ENCODE results near the gene TSPO. TPM values are rescaled to one million over a fixed set of nuclear protein-coding genes. Genes with fewer than 3 reads are reported as not detected.

Gene TSPO
- total RNA-seq, 1 donor from 2014 or later: 1.6 TPM

DNA sequence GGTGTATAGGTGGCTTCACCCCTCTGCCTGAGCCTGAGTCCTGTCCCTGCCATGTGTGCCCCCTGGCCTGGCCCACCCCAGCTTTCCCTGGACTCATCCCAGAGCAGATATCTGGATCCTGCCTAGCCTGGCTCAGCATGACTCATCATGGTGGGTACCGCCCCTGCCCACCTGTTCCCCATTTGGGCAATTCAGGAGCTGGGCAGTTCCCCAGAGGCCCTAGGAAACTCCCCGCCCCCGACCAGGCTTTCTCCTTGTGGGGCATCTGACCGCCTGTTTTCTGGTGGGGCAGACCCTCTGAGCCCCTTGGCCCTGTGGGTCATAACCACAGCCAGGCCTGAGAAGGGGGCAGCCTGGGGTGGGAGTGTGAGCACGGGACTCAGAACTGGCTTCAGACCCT lies 4.4 kb downstream of the TSPO start:
- H2AFZ ChIP-seq (replicated peaks): no peak overlapping the region
- no peak overlapping the region for H3K27ac ChIP-seq
- H3K36me3 Mint-ChIP-seq: no peaks in the 10 kb centered on the region
- H3K27me3 ChIP-seq: peaks cover 24% of the 10 kb centered on the region
- no peaks in the 10 kb centered on the region for H4K20me1 ChIP-seq (ENCODE audit: low read depth)
- H3K36me3 ChIP-seq: no peaks in the 10 kb centered on the region
- TF ChIP-seq EZH2phosphoT487 (IDR thresholded peaks at IDR 0.05) (no peak), EZH2 (IDR thresholded peaks at IDR 0.05) (no peak)
- TF ChIP-seq, protein P1, sequence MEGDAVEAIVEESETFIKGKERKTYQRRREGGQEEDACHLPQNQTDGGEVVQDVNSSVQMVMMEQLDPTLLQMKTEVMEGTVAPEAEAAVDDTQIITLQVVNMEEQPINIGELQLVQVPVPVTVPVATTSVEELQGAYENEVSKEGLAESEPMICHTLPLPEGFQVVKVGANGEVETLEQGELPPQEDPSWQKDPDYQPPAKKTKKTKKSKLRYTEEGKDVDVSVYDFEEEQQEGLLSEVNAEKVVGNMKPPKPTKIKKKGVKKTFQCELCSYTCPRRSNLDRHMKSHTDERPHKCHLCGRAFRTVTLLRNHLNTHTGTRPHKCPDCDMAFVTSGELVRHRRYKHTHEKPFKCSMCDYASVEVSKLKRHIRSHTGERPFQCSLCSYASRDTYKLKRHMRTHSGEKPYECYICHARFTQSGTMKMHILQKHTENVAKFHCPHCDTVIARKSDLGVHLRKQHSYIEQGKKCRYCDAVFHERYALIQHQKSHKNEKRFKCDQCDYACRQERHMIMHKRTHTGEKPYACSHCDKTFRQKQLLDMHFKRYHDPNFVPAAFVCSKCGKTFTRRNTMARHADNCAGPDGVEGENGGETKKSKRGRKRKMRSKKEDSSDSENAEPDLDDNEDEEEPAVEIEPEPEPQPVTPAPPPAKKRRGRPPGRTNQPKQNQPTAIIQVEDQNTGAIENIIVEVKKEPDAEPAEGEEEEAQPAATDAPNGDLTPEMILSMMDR (IDR thresholded peaks at IDR 0.05): no peak
- H3K9ac ChIP-seq: no peak overlapping the region
- H3F3A ChIP-seq (ENCODE audit: low read depth): peaks cover 4% of the 10 kb centered on the region
- peaks cover 3% of the 10 kb centered on the region for H3K27me3 Mint-ChIP-seq (ENCODE audit: insufficient read depth, low read depth)
- no peak overlapping the region for H3K4me3 ChIP-seq
- no peak overlapping the region for H3K4me3 Mint-ChIP-seq
- H3K27ac Mint-ChIP-seq: no peak overlapping the region
- H3K9me3 Mint-ChIP-seq: no peaks in the 10 kb centered on the region
- no peak overlapping the region for H3K4me2 ChIP-seq
- DNase-seq (ENCODE audit: low spot score): no peak
- no peaks in the 10 kb centered on the region for H3K9me3 ChIP-seq (ENCODE audit: low read depth)
- H3K4me1 ChIP-seq: peaks cover 13% of the 10 kb centered on the region
- peaks cover 10% of the 10 kb centered on the region for H3K4me1 Mint-ChIP-seq
- no peaks in the 10 kb centered on the region for H3K79me2 ChIP-seq (ENCODE audit: low read depth)

DNA sequence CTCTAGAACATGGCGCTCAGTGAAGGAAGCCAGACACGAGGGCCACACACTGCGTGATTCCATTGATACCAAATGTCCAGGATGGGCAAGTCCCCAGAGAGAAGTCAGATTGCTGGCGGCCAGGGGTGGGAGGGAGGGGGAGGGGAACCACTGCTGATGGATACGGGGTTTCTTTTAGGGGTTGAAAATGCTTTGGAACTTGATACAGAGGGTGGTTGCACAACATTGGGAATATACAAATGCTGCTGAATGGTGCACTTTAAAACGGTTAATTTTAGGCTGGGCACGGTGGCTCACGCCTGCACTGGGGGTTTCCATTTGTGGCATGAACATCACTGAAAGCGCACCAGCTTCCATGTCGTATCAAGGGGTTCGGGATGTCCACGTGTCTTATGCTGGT lies 5.1 kb downstream of the TSPO start:
- Histone ChIP-seq H3K79me2 (ENCODE audit: low read depth) (no peaks in the 10 kb centered on the region), H3K36me3 (no peaks in the 10 kb centered on the region), H3K4me3 (no peak overlapping the region), H3K9me3 (ENCODE audit: low read depth) (no peaks in the 10 kb centered on the region), H3K27ac (no peak overlapping the region), H3K27me3 (peaks cover 17% of the 10 kb centered on the region), H3K4me1 (peaks cover 13% of the 10 kb centered on the region), H2AFZ (replicated peaks) (no peak overlapping the region), H4K20me1 (ENCODE audit: low read depth) (no peaks in the 10 kb centered on the region), H3K9ac (no peak overlapping the region), H3F3A (ENCODE audit: low read depth) (peaks cover 4% of the 10 kb centered on the region), H3K4me2 (no peak overlapping the region)
- peaks cover 2% of the 10 kb centered on the region for H3K27me3 Mint-ChIP-seq (ENCODE audit: insufficient read depth, low read depth)
- no peak for DNase-seq (ENCODE audit: low spot score)
- no peaks in the 10 kb centered on the region for H3K9me3 Mint-ChIP-seq
- no peak overlapping the region for H3K4me3 Mint-ChIP-seq
- no peak overlapping the region for H3K27ac Mint-ChIP-seq
- no peaks in the 10 kb centered on the region for H3K36me3 Mint-ChIP-seq
- H3K4me1 Mint-ChIP-seq: peaks cover 6% of the 10 kb centered on the region
- TF ChIP-seq EZH2 (IDR thresholded peaks at IDR 0.05) (no peak), EZH2phosphoT487 (IDR thresholded peaks at IDR 0.05) (no peak)
- TF ChIP-seq, protein P1 (IDR thresholded peaks at IDR 0.05): no peak

DNA sequence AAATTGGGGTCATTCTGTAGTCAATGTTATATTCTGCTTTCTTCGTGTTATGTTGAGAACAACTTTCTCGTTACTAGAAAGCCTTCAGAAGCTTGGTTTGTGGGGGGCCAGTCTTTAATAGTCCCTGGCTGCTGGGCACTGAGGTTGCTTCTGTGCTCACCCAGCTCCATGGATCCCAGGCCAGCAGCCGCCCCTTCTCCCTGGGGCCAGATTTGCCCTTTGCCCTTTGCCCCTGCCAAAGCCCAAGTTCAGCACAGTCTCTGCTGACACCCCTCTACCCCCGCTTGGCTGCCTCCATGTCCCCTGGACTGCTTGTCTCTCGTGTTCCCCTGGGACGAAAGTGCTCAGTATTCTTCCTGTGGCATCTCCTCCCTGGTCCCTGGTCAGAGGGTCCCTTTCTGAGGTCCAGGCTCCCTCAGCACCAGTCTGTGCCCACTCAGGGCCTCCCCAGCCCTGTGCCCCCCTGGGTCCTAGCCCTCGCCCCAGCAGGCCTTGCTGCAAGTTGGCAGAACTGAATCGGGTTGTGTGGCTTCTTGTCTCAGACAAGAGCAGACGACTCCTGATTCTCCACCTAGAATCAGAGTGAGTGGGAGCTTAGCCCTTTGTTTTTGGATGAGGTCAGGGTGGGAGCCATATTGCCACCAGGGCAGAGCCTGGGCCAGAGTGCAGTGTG lies 6.7 kb downstream of the TSPO start:
- H4K20me1 ChIP-seq (ENCODE audit: low read depth): no peaks in the 10 kb centered on the region

More for the DNA sequence above, 6.7 kb downstream of the TSPO start:
- no peaks in the 10 kb centered on the region for H3K9me3 ChIP-seq (ENCODE audit: low read depth)
- Mint-ChIP-seq H3K4me1 (peaks cover 5% of the 10 kb centered on the region), H3K27me3 (ENCODE audit: insufficient read depth, low read depth) (peaks cover 2% of the 10 kb centered on the region), H3K27ac (peak overlapping the region; percentile 76), H3K4me3 (no peak overlapping the region), H3K36me3 (no peaks in the 10 kb centered on the region), H3K9me3 (no peaks in the 10 kb centered on the region)
- H2AFZ ChIP-seq (replicated peaks): no peak overlapping the region
- H3K79me2 ChIP-seq (ENCODE audit: low read depth): no peaks in the 10 kb centered on the region
- H3F3A ChIP-seq (ENCODE audit: low read depth): no peaks in the 10 kb centered on the region
- H3K4me1 ChIP-seq: no peaks in the 10 kb centered on the region
- peaks cover 1% of the 10 kb centered on the region for H3K27me3 ChIP-seq
- no peak overlapping the region for H3K9ac ChIP-seq
- no peak for DNase-seq (ENCODE audit: low spot score)
- H3K36me3 ChIP-seq: no peaks in the 10 kb centered on the region
- no peak overlapping the region for H3K4me2 ChIP-seq
- TF ChIP-seq, protein P1 (IDR thresholded peaks at IDR 0.05): no peak
- TF ChIP-seq EZH2 (IDR thresholded peaks at IDR 0.05) (no peak), EZH2phosphoT487 (IDR thresholded peaks at IDR 0.05) (no peak)
- H3K27ac ChIP-seq: no peak overlapping the region
- no peak overlapping the region for H3K4me3 ChIP-seq
